ENCODE measurements around the gene UFD1.
A peak's percentile ranks its signal among the peaks of the same experiment; 100 is the strongest.
"Not testable (repeated sequence)": the region's sequence is repeated elsewhere in the genome, so short reads cannot be mapped to it uniquely, and the experiment has no call there.

The UFD1 gene

GRCh38 chr22:19446603-19447329 lies 32.2 kb downstream of the UFD1 start:
- no peak for DNase-seq

GRCh38 chr22:19445279-19445982 lies 33.6 kb downstream of the UFD1 start:
- not testable (repeated sequence) for DNase-seq

- no peak for DNase-seq
These were observed 35.3 kb downstream of the UFD1 start for GRCh38 chr22:19443544-19444211.

- peak; percentile 7 for DNase-seq
These were observed 36.8 kb downstream of the UFD1 start for GRCh38 chr22:19442166-19442565.

GRCh38 chr22:19440411-19441195 lies 38.4 kb downstream of the UFD1 start:
- no peak for DNase-seq

GRCh38 chr22:19438298-19438697 lies 40.7 kb downstream of the UFD1 start:
- peak; percentile 4 for DNase-seq

- not testable (repeated sequence) for DNase-seq
These were observed 42.4 kb downstream of the UFD1 start for GRCh38 chr22:19436444-19437161.

GRCh38 chr22:19434829-19435580 lies 44.0 kb downstream of the UFD1 start:
- DNase-seq = no peak

GRCh38 chr22:19434401-19434800 lies 44.6 kb downstream of the UFD1 start:
- no peak for DNase-seq

- peak; percentile 91 for DNase-seq
These were observed 46.7 kb downstream of the UFD1 start, which contains the start of gene MRPL40 for GRCh38 chr22:19432133-19432851. Gene MRPL40, plus strand, starts transcription at chr22:19432545. Its CDS starts 10 bp downstream, at chr22:19432555.

GRCh38 chr22:19431649-19432132 lies 47.3 kb downstream of the UFD1 start, which contains the start of gene HIRA:
Gene HIRA, minus strand, starts transcription at chr22:19431733. Its CDS starts 257 bp downstream, at chr22:19431476.
- peak; percentile 51 for DNase-seq

- no peak for DNase-seq
These were observed 48.0 kb downstream of the UFD1 start for GRCh38 chr22:19430890-19431541.

GRCh38 chr22:19429950-19430889 lies 48.8 kb downstream of the UFD1 start:
- DNase-seq = peak; percentile 77

- no peak for DNase-seq
These were observed 54.9 kb downstream of the UFD1 start for GRCh38 chr22:19424186-19424500.

- DNase-seq = no peak
These were observed 56.3 kb downstream of the UFD1 start for GRCh38 chr22:19422440-19423301.

- DNase-seq = no peak
These were observed 58.7 kb downstream of the UFD1 start for GRCh38 chr22:19420321-19420720.

- DNase-seq = peak; percentile 75
These were observed 59.4 kb downstream of the UFD1 start for GRCh38 chr22:19419464-19420178.

Measured in MV-4-11 (cell line).